Measurements from ENCODE around the gene MLNR.

DNA sequence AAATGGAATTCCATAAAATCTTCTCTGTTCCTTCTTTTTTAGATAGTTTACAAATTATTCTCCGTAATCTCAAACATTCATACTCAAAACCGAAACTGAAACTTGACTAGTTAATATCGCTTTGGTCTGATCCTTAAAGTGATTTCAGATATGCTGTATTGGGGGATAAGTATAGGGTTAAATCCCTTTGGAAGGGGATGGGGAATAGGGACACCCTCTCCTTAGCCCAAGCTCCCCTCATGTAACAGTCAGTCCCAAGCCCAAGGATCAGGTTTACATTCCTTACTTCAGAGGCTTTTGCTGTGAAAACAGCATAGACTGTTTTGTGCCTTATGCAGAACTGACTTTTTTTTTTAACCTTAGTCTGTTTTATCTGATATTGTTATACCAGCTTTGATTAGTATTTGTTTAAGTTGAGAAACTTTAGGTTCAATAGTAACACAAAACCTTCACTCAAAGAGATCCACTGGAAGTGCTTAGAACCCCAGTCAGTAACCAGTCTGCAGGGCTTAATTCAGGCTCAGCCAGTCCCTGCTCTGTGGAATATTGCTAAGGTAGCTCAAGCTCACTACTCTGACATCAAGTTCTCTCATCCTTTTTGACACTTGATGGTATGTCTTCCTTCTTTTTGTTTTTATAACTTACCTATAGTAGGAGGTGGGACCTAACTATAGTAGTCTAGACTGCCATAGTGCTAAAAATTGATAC lies 38.1 kb downstream of the MLNR start:
- TF ChIP-seq, protein P1, sequence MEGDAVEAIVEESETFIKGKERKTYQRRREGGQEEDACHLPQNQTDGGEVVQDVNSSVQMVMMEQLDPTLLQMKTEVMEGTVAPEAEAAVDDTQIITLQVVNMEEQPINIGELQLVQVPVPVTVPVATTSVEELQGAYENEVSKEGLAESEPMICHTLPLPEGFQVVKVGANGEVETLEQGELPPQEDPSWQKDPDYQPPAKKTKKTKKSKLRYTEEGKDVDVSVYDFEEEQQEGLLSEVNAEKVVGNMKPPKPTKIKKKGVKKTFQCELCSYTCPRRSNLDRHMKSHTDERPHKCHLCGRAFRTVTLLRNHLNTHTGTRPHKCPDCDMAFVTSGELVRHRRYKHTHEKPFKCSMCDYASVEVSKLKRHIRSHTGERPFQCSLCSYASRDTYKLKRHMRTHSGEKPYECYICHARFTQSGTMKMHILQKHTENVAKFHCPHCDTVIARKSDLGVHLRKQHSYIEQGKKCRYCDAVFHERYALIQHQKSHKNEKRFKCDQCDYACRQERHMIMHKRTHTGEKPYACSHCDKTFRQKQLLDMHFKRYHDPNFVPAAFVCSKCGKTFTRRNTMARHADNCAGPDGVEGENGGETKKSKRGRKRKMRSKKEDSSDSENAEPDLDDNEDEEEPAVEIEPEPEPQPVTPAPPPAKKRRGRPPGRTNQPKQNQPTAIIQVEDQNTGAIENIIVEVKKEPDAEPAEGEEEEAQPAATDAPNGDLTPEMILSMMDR (IDR thresholded peaks at IDR 0.05; ENCODE audit: low read length), result no peak
- TF ChIP-seq EZH2 (IDR thresholded peaks at IDR 0.05; ENCODE audit: borderline replicate concordance, low read length), result no peak

Measured in OCI-LY1 (cell line).